MM.1S (cell line): ENCODE measurements around the gene TRPM2.

ENCODE experiments used
- DNase-seq: peaks from one replicate; pipeline ENCODE4 v3.0.0-alpha.2; 2015
- H2AFZ ChIP-seq: fragments of 300-600 bp; sonication (generic); 2 replicates; pipeline ENCODE4 v1.6.0; 2016; ENCODE audit warnings: antibody characterized with exemption, low read length
- H3F3A ChIP-seq: fragments of 300-600 bp; sonication (generic); 2 replicates; pipeline ENCODE4 v1.6.1; 2016; ENCODE audit warnings: mild to moderate bottlenecking, antibody characterized with exemption, low read length, moderate library complexity, mixed read lengths; ENCODE audit not compliant: insufficient read depth
- H3K27ac ChIP-seq: fragments of 300-600 bp; sonication (generic); 2 replicates; pipeline ENCODE4 v1.5.1; 2016; ENCODE audit warnings: mild to moderate bottlenecking, low read length
- H3K27me3 ChIP-seq: fragments of 300-600 bp; sonication (generic); replicated peaks from 2 replicates; pipeline ENCODE4 v1.6.0; 2016; ENCODE audit warnings: low read length; ENCODE audit not compliant: insufficient read depth
- H3K36me3 ChIP-seq: fragments of 300-600 bp; sonication (generic); replicated peaks from 2 replicates; pipeline ENCODE4 v1.6.1; 2016; ENCODE audit warnings: mild to moderate bottlenecking, low read length, mixed read lengths; ENCODE audit not compliant: insufficient read depth
- H3K4me1 ChIP-seq: fragments of 300-600 bp; sonication (generic); 2 replicates; pipeline ENCODE4 v1.6.1; 2016; ENCODE audit warnings: low read length, mixed read lengths
- H3K4me2 ChIP-seq: fragments of 300-600 bp; sonication (generic); 2 replicates; pipeline ENCODE4 v1.6.0; 2016; ENCODE audit warnings: low read depth, low read length
- H3K4me3 ChIP-seq: fragments of 300-600 bp; sonication (generic); 2 replicates; pipeline ENCODE4 v1.5.1; 2016; ENCODE audit warnings: low read length, mixed read lengths
- H3K79me2 ChIP-seq: fragments of 300-600 bp; sonication (generic); 2 replicates; pipeline ENCODE4 v1.6.1; 2016; ENCODE audit warnings: mixed run types, low read length, mixed read lengths
- H3K9ac ChIP-seq: fragments of 300-600 bp; sonication (generic); 2 replicates; pipeline ENCODE4 v1.6.1; 2016; ENCODE audit warnings: low read length, mixed read lengths
- H3K9me2 ChIP-seq: fragments of 300-600 bp; sonication (generic); replicated peaks from 2 replicates; pipeline ENCODE4 v1.6.1; 2016; ENCODE audit warnings: mild to moderate bottlenecking, low read length, mixed read lengths; ENCODE audit not compliant: insufficient read depth
- H3K9me3 ChIP-seq: fragments of 300-600 bp; sonication (generic); replicated peaks from 2 replicates; pipeline ENCODE4 v1.6.1; 2016; ENCODE audit warnings: mild to moderate bottlenecking, low read length, mixed read lengths; ENCODE audit not compliant: insufficient read depth
- H4K20me1 ChIP-seq: fragments of 300-600 bp; sonication (generic); 2 replicates; pipeline ENCODE4 v1.6.1; 2016; ENCODE audit warnings: mild to moderate bottlenecking, low read length, moderate library complexity, mixed read lengths; ENCODE audit not compliant: insufficient read depth
- CTCF ChIP-seq: fragments of 300-600 bp; sonication (generic); IDR thresholded peaks from 2 replicates; pipeline ENCODE4 v1.5.1; 2016; ENCODE audit warnings: antibody characterized with exemption, low read length, mixed read lengths
- EZH2 ChIP-seq: fragments of 300-600 bp; sonication (generic); optimal IDR thresholded peaks from 2 replicates; pipeline ENCODE3; 2017; ENCODE audit warnings: low read depth, mild to moderate bottlenecking, antibody characterized with exemption, low read length, mixed read lengths
- EZH2phosphoT487 ChIP-seq: fragments of 300-600 bp; sonication (generic); IDR thresholded peaks from 2 replicates; pipeline ENCODE4 v1.6.1; 2018; ENCODE audit warnings: antibody characterized with exemption, low read length

TRPM2 gene

DNA sequence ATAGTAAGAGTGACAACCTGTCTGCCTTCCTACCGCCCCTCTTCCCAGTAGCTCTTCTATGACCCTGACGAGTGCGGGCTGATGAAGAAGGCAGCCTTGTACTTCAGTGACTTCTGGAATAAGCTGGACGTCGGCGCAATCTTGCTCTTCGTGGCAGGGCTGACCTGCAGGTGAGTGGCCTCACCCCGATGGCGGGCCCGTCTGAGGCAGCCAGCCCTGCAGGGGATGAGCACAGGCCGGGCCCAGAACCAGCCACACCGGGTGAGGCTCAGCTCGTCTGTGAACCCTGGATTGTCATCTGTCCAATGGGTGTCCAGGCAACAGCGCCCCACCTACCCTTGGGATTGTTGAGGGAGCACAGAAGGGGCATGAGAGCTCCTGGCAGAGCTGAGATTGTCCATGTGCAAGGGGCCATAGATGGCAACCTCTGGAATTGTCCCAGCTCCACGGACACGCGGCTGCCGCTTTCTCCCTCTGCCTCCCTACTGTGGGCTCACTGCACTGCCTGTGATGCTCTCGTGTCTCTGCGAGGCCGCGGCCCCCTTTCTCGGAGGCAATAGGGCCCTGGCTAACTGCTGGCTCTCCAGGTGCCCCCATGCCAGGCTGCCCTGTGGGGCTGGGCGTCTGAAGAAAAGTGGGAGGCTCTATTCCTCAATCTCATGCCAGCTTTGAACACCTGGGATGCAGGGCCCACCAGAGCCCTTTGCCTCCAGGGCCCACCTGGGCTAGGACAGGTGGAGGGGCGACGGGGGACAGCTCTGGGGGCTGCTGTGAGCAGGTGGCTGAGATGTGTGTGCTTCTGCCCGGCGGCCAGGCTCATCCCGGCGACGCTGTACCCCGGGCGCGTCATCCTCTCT is 51.9 kb downstream of the TRPM2 start:
- TF ChIP-seq EZH2, result no peak
- no peak for TF ChIP-seq CTCF
- no peak for TF ChIP-seq EZH2phosphoT487
- Histone ChIP-seq H2AFZ (no peak overlapping the region), H3K9ac (no peak overlapping the region), H3K27me3 (peaks cover 40% of the 10 kb centered on the region), H3K4me2 (no peak overlapping the region), H3K27ac (no peak overlapping the region), H4K20me1 (no peaks in the 10 kb centered on the region), H3K36me3 (no peaks in the 10 kb centered on the region), H3K9me3 (no peaks in the 10 kb centered on the region), H3K79me2 (no peaks in the 10 kb centered on the region), H3K9me2 (no peaks in the 10 kb centered on the region), H3K4me3 (no peak overlapping the region), H3F3A (no peaks in the 10 kb centered on the region), H3K4me1 (no peaks in the 10 kb centered on the region)
- no peak for DNase-seq

DNA sequence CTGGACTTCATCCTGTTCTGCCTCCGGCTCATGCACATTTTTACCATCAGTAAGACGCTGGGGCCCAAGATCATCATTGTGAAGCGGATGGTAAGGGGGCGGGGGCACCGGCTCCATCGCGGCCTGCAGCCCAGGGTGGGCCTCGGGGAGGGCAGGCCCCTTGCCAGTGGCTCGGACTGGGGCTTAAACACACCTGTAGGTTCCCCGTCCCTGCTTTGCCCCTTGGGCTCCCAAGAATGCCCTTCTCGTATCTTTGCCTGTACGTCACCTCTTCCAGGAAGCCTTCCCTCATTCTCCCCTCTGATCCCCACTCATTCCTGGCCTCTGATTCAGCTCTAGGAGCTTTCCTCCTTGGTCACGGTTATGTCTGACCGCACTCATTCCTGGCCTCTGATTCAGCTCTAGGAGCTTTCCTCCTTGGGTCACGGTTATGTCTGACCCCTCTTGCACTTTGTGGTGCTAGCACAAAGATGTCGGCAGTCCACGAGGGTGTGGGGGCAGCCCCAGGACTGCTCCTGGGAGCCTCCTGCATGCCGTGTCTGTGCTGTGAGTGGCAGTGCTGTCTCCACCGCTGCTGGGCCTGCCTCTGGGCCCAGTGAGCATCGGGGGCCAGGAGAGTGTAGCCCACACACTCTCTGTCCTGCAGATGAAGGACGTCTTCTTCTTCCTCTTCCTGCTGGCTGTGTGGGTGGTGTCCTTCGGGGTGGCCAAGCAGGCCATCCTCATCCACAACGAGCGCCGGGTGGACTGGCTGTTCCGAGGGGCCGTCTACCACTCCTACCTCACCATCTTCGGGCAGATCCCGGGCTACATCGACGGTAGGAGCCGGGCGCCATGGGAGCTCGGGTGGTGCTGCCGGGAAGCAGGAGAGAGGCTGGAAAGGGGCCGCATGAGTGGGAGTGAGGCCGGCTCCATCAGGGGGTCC is 52.8 kb downstream of the TRPM2 start:
- no peak overlapping the region for H3K4me2 ChIP-seq
- no peaks in the 10 kb centered on the region for H4K20me1 ChIP-seq
- no peak overlapping the region for H3K27ac ChIP-seq
- TF ChIP-seq EZH2 (no peak), CTCF (no peak), EZH2phosphoT487 (no peak)
- H3K4me1 ChIP-seq, result no peaks in the 10 kb centered on the region
- H3K9me3 ChIP-seq, result no peaks in the 10 kb centered on the region
- H3K27me3 ChIP-seq, result peaks cover 36% of the 10 kb centered on the region
- no peaks in the 10 kb centered on the region for H3K9me2 ChIP-seq
- H3K4me3 ChIP-seq, result no peak overlapping the region
- no peaks in the 10 kb centered on the region for H3K79me2 ChIP-seq
- H3K36me3 ChIP-seq, result no peaks in the 10 kb centered on the region
- H2AFZ ChIP-seq, result no peak overlapping the region
- DNase-seq, result no peak
- no peak overlapping the region for H3K9ac ChIP-seq
- no peaks in the 10 kb centered on the region for H3F3A ChIP-seq

DNA sequence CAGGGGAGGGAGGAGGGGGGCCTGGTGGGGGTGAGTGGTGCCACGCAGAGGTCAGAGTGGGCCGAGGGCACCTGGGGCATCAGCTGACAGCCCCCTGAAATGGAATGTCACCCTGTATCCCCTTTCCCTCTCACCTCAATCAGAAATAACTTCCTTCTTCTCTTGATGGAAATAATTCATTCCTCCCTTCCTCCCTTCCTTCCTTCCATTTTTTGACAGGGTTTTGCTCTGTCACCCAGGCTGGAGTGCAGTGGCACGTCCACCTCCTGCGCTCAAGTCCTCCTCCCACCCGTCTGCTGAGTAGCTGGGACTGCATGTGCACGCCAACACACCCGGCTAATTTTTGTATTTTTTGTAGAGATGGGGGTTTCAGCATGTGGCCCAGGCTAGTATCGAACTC is 53.5 kb downstream of the TRPM2 start:
- H3K79me2 ChIP-seq, result no peaks in the 10 kb centered on the region
- TF ChIP-seq EZH2phosphoT487 (no peak), CTCF (no peak), EZH2 (no peak)
- H3F3A ChIP-seq, result no peaks in the 10 kb centered on the region
- H3K4me1 ChIP-seq, result no peaks in the 10 kb centered on the region
- no peak overlapping the region for H2AFZ ChIP-seq
- no peak overlapping the region for H3K4me2 ChIP-seq
- no peaks in the 10 kb centered on the region for H3K9me3 ChIP-seq
- no peak overlapping the region for H3K4me3 ChIP-seq
- no peaks in the 10 kb centered on the region for H4K20me1 ChIP-seq
- no peaks in the 10 kb centered on the region for H3K36me3 ChIP-seq
- no peak overlapping the region for H3K27ac ChIP-seq
- H3K9me2 ChIP-seq, result no peaks in the 10 kb centered on the region
- no peak overlapping the region for H3K9ac ChIP-seq
- no peak for DNase-seq
- peaks cover 37% of the 10 kb centered on the region for H3K27me3 ChIP-seq
